Measurements from ENCODE around the gene NANOGP8. TPM values are rescaled to one million over a fixed set of nuclear protein-coding genes. Genes with fewer than 3 reads are reported as not detected.

Gene NANOGP8
- total RNA-seq, 2 donors from 2014 or later: 0.81 TPM; not detected in 1

DNA sequence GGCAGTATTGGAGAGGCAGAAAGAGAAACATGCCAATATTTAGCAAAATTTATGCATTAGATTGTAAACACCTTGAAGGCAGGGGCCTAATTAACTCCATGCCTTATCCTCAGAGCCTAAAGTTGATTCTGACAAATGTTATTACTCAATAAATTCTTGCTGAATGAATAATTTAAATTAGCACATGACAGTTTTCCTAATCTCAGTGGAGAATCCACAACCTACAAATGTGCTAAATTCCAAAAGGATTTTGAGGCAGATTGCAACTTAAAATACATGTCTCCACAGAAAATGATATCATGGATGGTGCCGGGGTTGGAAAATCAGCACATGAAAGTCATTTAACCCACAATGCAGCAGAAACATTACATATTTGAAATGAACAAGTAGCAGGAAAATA, 41.1 kb upstream of the NANOGP8 start:
- TF ChIP-seq, protein P1, sequence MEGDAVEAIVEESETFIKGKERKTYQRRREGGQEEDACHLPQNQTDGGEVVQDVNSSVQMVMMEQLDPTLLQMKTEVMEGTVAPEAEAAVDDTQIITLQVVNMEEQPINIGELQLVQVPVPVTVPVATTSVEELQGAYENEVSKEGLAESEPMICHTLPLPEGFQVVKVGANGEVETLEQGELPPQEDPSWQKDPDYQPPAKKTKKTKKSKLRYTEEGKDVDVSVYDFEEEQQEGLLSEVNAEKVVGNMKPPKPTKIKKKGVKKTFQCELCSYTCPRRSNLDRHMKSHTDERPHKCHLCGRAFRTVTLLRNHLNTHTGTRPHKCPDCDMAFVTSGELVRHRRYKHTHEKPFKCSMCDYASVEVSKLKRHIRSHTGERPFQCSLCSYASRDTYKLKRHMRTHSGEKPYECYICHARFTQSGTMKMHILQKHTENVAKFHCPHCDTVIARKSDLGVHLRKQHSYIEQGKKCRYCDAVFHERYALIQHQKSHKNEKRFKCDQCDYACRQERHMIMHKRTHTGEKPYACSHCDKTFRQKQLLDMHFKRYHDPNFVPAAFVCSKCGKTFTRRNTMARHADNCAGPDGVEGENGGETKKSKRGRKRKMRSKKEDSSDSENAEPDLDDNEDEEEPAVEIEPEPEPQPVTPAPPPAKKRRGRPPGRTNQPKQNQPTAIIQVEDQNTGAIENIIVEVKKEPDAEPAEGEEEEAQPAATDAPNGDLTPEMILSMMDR (IDR thresholded peaks at IDR 0.05): no peak
- H3K27ac ChIP-seq: no peak overlapping the region
- DNase-seq (ENCODE audit: low spot score): no peak
- no peak for ATAC-seq (ENCODE audit: insufficient number of reproducible peaks, low FRiP score, low read depth)
- H3K9me3 ChIP-seq: no peaks in the 10 kb centered on the region
- no peaks in the 10 kb centered on the region for H3K27me3 ChIP-seq (replicated peaks; ENCODE audit: insufficient read depth)
- H3K4me1 ChIP-seq (ENCODE audit: control insufficient read depth in 1 of 2, low read depth in 2 of 2): no peaks in the 10 kb centered on the region
- H3K4me3 ChIP-seq: no peak overlapping the region
- H3K36me3 ChIP-seq: no peaks in the 10 kb centered on the region

- no peak for ATAC-seq (ENCODE audit: insufficient number of reproducible peaks, low FRiP score, low read depth)
Measured at GRCh38 chr15:35123743-35124142, 38.6 kb upstream of the NANOGP8 start.

DNA sequence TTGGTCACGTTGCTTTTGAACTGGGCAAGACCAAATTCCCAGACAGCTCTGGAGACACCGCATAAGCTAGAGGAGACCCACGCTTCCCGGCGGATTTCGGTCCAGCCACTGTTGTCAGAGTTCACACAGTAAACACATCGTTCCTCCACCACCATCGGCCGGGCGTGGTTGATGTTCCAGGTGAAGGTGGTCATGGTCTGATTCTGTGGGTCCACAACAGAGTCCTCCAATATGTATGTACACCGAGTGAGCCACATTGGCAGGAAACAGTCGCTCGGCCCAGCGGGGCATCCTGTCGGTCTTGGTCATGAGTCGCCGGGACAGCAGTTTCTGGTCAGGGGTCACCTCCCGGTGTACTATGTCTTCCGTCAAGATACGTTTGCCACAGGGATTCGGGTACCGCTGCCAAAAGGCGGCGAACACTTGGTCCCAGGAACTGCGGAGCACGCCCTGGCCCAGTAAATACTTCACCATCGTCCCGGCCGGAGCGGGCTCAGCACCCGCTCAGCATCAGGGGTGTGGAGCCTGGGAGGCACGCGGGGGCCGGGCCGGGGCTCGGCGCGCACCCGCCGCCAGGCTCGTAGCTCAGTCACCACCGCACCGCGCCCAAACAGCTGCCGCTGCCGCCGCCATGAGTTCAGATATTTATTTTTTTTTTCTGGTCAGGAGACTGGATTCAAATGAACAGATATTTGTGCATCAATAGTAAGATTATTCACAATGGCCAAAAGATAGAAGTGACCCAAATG, 36.7 kb upstream of the NANOGP8 start:
- TF ChIP-seq, protein P1 (IDR thresholded peaks at IDR 0.05): no peak
- Histone ChIP-seq H3K9me3 (no peaks in the 10 kb centered on the region), H3K27ac (no peak overlapping the region), H3K4me3 (no peak overlapping the region), H3K27me3 (replicated peaks; ENCODE audit: insufficient read depth) (no peaks in the 10 kb centered on the region), H3K36me3 (no peaks in the 10 kb centered on the region), H3K4me1 (ENCODE audit: control insufficient read depth in 1 of 2, low read depth in 2 of 2) (no peaks in the 10 kb centered on the region)
- no peak for ATAC-seq (ENCODE audit: insufficient number of reproducible peaks, low FRiP score, low read depth)
- DNase-seq (ENCODE audit: low spot score): no peak

More at GRCh38 chr15:35123743-35124142, 38.6 kb upstream of the NANOGP8 start:
- Histone ChIP-seq H3K4me1 (ENCODE audit: control insufficient read depth in 1 of 2, low read depth in 2 of 2) (no peaks in the 10 kb centered on the region), H3K4me3 (no peak overlapping the region), H3K27ac (no peak overlapping the region), H3K9me3 (no peaks in the 10 kb centered on the region), H3K27me3 (replicated peaks; ENCODE audit: insufficient read depth) (no peaks in the 10 kb centered on the region), H3K36me3 (no peaks in the 10 kb centered on the region)
- TF ChIP-seq, protein P1 (IDR thresholded peaks at IDR 0.05): no peak
- no peak for DNase-seq (ENCODE audit: low spot score)

GRCh38 chr15:35120173-35120572, 35.1 kb upstream of the NANOGP8 start:
- no peaks in the 10 kb centered on the region for H3K4me1 ChIP-seq (ENCODE audit: control insufficient read depth in 1 of 2, low read depth in 2 of 2)
- ATAC-seq (ENCODE audit: insufficient number of reproducible peaks, low FRiP score, low read depth): no peak

DNA sequence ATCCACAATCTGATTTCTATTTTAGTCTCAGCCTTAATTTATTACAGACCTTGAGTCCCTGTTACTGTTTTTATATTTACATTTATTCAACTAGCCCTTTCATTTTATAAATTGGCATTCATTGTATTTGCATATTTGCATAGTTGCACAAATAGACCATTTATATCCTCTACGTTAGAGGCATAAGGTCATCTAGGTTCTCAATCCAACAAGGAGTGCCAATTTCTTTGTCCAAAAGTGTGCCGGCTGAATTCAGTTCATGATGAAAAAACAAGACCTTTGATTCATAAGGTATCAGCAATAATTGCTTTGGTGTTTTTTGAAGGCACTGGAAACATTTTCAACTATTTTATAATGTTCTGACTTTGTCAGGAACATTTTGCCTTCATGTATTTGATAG, 33.9 kb upstream of the NANOGP8 start:
- no peaks in the 10 kb centered on the region for H3K4me1 ChIP-seq (ENCODE audit: control insufficient read depth in 1 of 2, low read depth in 2 of 2)
- H3K27me3 ChIP-seq (replicated peaks; ENCODE audit: insufficient read depth): no peaks in the 10 kb centered on the region
- H3K27ac ChIP-seq: no peak overlapping the region
- H3K4me3 ChIP-seq: no peak overlapping the region
- DNase-seq (ENCODE audit: low spot score) (no peak), ATAC-seq (ENCODE audit: insufficient number of reproducible peaks, low FRiP score, low read depth) (no peak)
- no peaks in the 10 kb centered on the region for H3K36me3 ChIP-seq
- H3K9me3 ChIP-seq: no peaks in the 10 kb centered on the region
- TF ChIP-seq, protein P1 (IDR thresholded peaks at IDR 0.05): no peak

More at GRCh38 chr15:35120173-35120572, 35.1 kb upstream of the NANOGP8 start:
- no peaks in the 10 kb centered on the region for H3K27me3 ChIP-seq (replicated peaks; ENCODE audit: insufficient read depth)
- TF ChIP-seq, protein P1 (IDR thresholded peaks at IDR 0.05): no peak
- no peaks in the 10 kb centered on the region for H3K36me3 ChIP-seq
- no peaks in the 10 kb centered on the region for H3K9me3 ChIP-seq
- no peak overlapping the region for H3K27ac ChIP-seq
- no peak for DNase-seq (ENCODE audit: low spot score)
- H3K4me3 ChIP-seq: no peak overlapping the region

Data from thoracic aorta (tissue), 2 donors.